HepG2 (cell line): Measurements from ENCODE around the gene ADAM19. TPM values are rescaled to one million over a fixed set of nuclear protein-coding genes. Genes with fewer than 3 reads are reported as not detected.
A peak's percentile ranks its signal among the peaks of the same experiment; 100 is the strongest.

ENCODE experiments used
- ATAC-seq: fragments of 200-7000 bp; cut with Tn5 transposase; 3 replicates; pipeline ENCODE4 v1.9.1; 2020; ENCODE audit warnings: mild to moderate bottlenecking, moderate library complexity
- BruUV-seq: library from RNA; stranded (reverse); fragments of 400-500 nt; replicated peaks from 2 replicates; lab custom pipeline; 2021; lab: Mats Ljungman, UMichigan
- CTCF ChIA-PET: fragments of 300-600 bp; formaldehyde crosslinking; extraction: SDS; loops from one replicate; lab custom pipeline; 2021; ENCODE audit warnings: low total read pairs, inconsistent platforms, low intra/inter-chr PET ratio; lab: Yijun Ruan, JAX
- POLR2A ChIA-PET: fragments of 350-600 bp; sonication (Branson Sonifier 250); formaldehyde crosslinking; loops from one replicate; lab custom pipeline; 2020; ENCODE audit warnings: antibody characterized with exemption, inconsistent platforms; lab: Yijun Ruan, JAX
- DNase-seq: peaks from one replicate; pipeline ENCODE4 v3.0.0-alpha.2; 2015; ENCODE audit warnings: low spot score
- FAIRE-seq: peaks from 3 replicates; lab custom pipeline; 2011; peaks lifted over from hg19 to GRCh38; lab: Jason Lieb, UNC
- H2AFZ ChIP-seq: one replicate; pipeline ENCODE4 v1.6.1; 2011; ENCODE audit warnings: low read length, inconsistent platforms
- H3K27ac ChIP-seq: fragments of 300-600 bp; 3 replicates; pipeline ENCODE4 v1.8.0; 2011; ENCODE audit warnings: mixed run types, mild to moderate bottlenecking, mixed read lengths, low read length, inconsistent platforms; ENCODE audit not compliant: insufficient read depth; ENCODE audit errors: extremely low read length
- H3K27me3 ChIP-seq, 2 experiments: fragments of 200-600 bp in 1 of 2; 2 replicates in 1 of 2; 3 replicates in 1 of 2; pipeline versions ENCODE4 v1.6.0 to v1.8.0; 2011; ENCODE audit warnings: low read length in 2 of 2, mild to moderate bottlenecking in 2 of 2, moderate library complexity in 2 of 2, inconsistent platforms in 1 of 2; ENCODE audit not compliant: insufficient read depth in 2 of 2, control insufficient read depth in 1 of 2
- H3K36me3 ChIP-seq, 2 experiments: fragments of 200-600 bp in 1 of 2; replicated peaks in 1 of 2; 2 replicates in 1 of 2; 3 replicates in 1 of 2; pipeline versions ENCODE4 v1.5.1 to v1.8.0; 2011; ENCODE audit warnings: low read length in 2 of 2, inconsistent platforms in 1 of 2; ENCODE audit not compliant: insufficient read depth in 2 of 2, control insufficient read depth in 1 of 2
- H3K4me1 ChIP-seq: 2 replicates; pipeline ENCODE4 v1.5.1; 2012; ENCODE audit warnings: low read length, inconsistent platforms; ENCODE audit not compliant: insufficient read depth
- H3K4me2 ChIP-seq: 2 replicates; pipeline ENCODE4 v1.6.0; 2011; ENCODE audit warnings: low read depth, low read length, inconsistent platforms
- H3K4me3 ChIP-seq, 3 experiments: fragments of 200-600 bp in 1 of 3; sonication (generic), shearing (Covaris generic) in 1 of 3; replicated peaks in 1 of 3; 2 replicates each; pipeline ENCODE4 v1.5.1; 2011 to 2016; ENCODE audit warnings: low read length in 3 of 3, inconsistent platforms in 2 of 3, low read depth in 2 of 3, mild to moderate bottlenecking in 2 of 3, control low read depth in 1 of 3, mixed read lengths in 1 of 3; ENCODE audit not compliant: insufficient read depth in 1 of 3
- H3K79me2 ChIP-seq: one replicate; pipeline ENCODE4 v1.6.1; 2011; ENCODE audit warnings: low read length, inconsistent platforms; ENCODE audit not compliant: insufficient read depth
- H3K9ac ChIP-seq: 2 replicates; pipeline ENCODE4 v1.6.0; 2011; ENCODE audit warnings: mild to moderate bottlenecking, low read depth, low read length, inconsistent platforms; ENCODE audit not compliant: insufficient read depth
- H3K9me3 ChIP-seq: 2 replicates; pipeline ENCODE4 v1.5.1; 2012; ENCODE audit warnings: mild to moderate bottlenecking, low read length
- H4K20me1 ChIP-seq: 2 replicates; pipeline ENCODE4 v1.6.0; 2011; ENCODE audit warnings: inconsistent platforms, mild to moderate bottlenecking, low read length, moderate library complexity; ENCODE audit not compliant: insufficient read depth
- CEBPB ChIP-seq: IDR thresholded peaks from 2 replicates; pipeline ENCODE4 v1.6.1; 2011; ENCODE audit warnings: low read depth, low read length, improper control_type of control experiment, borderline replicate concordance
- CEBPG ChIP-seq: IDR thresholded peaks from 2 replicates; pipeline ENCODE4 v1.6.1; 2016
- ETV5 ChIP-seq: IDR thresholded peaks from 2 replicates; pipeline ENCODE4 v1.6.1; 2018; ENCODE audit warnings: missing biosample characterization, missing genetic modification reagents, inconsistent platforms, borderline replicate concordance
- MBD4 ChIP-seq: IDR thresholded peaks from 2 replicates; pipeline ENCODE4 v1.6.1; 2012; ENCODE audit warnings: low read length, inconsistent platforms, borderline replicate concordance
- NR2F6 ChIP-seq, 2 experiments: IDR thresholded peaks; 2 replicates each; pipeline ENCODE4 v1.6.1; 2016; ENCODE audit warnings: antibody characterized with exemption in 1 of 2, mild to moderate bottlenecking in 1 of 2
- RARA ChIP-seq: IDR thresholded peaks from 2 replicates; pipeline ENCODE4 v1.6.1; 2016; ENCODE audit warnings: missing genetic modification reagents, missing compliant biosample characterization
- SNAPC4 ChIP-seq: sonication (generic); formaldehyde crosslinking; IDR thresholded peaks from 2 replicates; pipeline ENCODE4 v1.4.0; 2020; ENCODE audit warnings: mild to moderate bottlenecking, missing genetic modification reagents
- ZBTB7A ChIP-seq: sonication (generic); formaldehyde crosslinking; IDR thresholded peaks from 2 replicates; pipeline ENCODE4 v1.8.0; 2022; ENCODE audit warnings: mild to moderate bottlenecking, missing genetic modification reagents
- ZNF17 ChIP-seq: sonication (generic); formaldehyde crosslinking; IDR thresholded peaks from 2 replicates; pipeline ENCODE4 v1.5.0; 2020; ENCODE audit warnings: mild to moderate bottlenecking, missing genetic modification reagents
- WGBS: methylation state at CpG from one replicate; pipeline ENCODE4 v1.1.6; 2017; ENCODE audit warnings: low lambda C conversion rate; 5-methylcytosine and 5-hydroxymethylcytosine counted together
- in situ Hi-C: cut with HindIII; loops from 2 replicates; pipeline ENCODE4 v1.10.0; 2017; ENCODE audit warnings: low pct_unique_long_range_greater_than_20kb; ENCODE audit not compliant: extremely low pct_ligation_motif_present
- intact Hi-C: fragments of 100-400 bp; cut with micrococcal nuclease; formaldehyde crosslinking; loops from one replicate; pipeline ENCODE4 v1.10.0; 2022; ENCODE audit not compliant: unreplicated experiment
- polyA plus RNA-seq, 8 experiments: library from polyadenylated mRNA; depleted of rRNA in 3 of 8; stranded (reverse) in 7 of 8; unstranded in 1 of 8; fragments of >200 nt; fragmentation: Illumina TruSeq in 4 of 8; extraction: Trizol in 4 of 8; gene quantifications; 2 replicates each; pipeline versions ENCODE4 v1.2.1 to v1.2.3, GENCODE V29; 2011 to 2016; ENCODE audit warnings: low read depth in 4 of 8, missing spikeins in 1 of 8, mixed read lengths in 1 of 8; ENCODE audit not compliant: insufficient read depth in 1 of 8
- total RNA-seq, 5 experiments: library from RNA; depleted of rRNA; stranded (reverse); fragments of >200 nt; fragmentation: Illumina TruSeq; extraction: Trizol; gene quantifications; 2 replicates each; pipeline ENCODE4 v1.2.3, GENCODE V29; 2016; ENCODE audit warnings: low read depth in 1 of 5

Gene ADAM19
- total and polyA plus RNA-seq, 2 of the 13 experiments (the other 11 are each of a cell fraction or from before 2014, with no cell fraction given) = 0.38 to 0.74 TPM

GRCh38 chr5:157555037-157555640, 20.4 kb downstream of the ADAM19 start:
- Histone ChIP-seq H3K4me2 (no peak overlapping the region), H3K27me3 (no peaks in the 10 kb centered on the region), H3K36me3 (no peaks in the 10 kb centered on the region)
- TF ChIP-seq SNAPC4 (CRISPR knock-in tag) = no peak
- peak; percentile 75 for TF ChIP-seq CEBPB
- no peak for TF ChIP-seq MBD4
- no peak for TF ChIP-seq NR2F6 (IDR thresholded peaks at IDR 0.05)
- TF ChIP-seq NR2F6 (CRISPR knock-in tag; IDR thresholded peaks at IDR 0.05) = 0 out of 2 replicates have a peak, but pooled peaks have one; percentile 15
- peak; percentile 26; the same call in 1 of the 2 replicates for TF ChIP-seq ETV5 (CRISPR knock-in tag)
- peak; percentile 50; the same call in 1 of the 2 replicates for TF ChIP-seq CEBPG (CRISPR knock-in tag)
- TF ChIP-seq ZNF17 = no peak
- no peak for TF ChIP-seq ZBTB7A (CRISPR knock-in tag)
- TF ChIP-seq RARA (CRISPR knock-in tag) = peak; percentile 26; the same call in 1 of the 2 replicates
- TF ChIP-seq, all 625 proteins: peak for 5
- no peak overlapping the region for H2AFZ ChIP-seq
- CTCF ChIA-PET = no interaction called here
- ATAC-seq (peak; percentile 72), FAIRE-seq (no peak), DNase-seq (no peak)
- WGBS = 1% methylated on average over 4 of the region's 4 CpGs
- intact Hi-C loops = no loop called here
- H3K27ac ChIP-seq = no peak overlapping the region
- no peaks in the 10 kb centered on the region for H3K9me3 ChIP-seq
- POLR2A ChIA-PET = no interaction called here
- no TSS peak for BruUV-seq
- H3K9ac ChIP-seq = no peak overlapping the region
- in situ Hi-C loops = no loop called here
- no peak overlapping the region for H3K4me3 ChIP-seq
- H4K20me1 ChIP-seq = no peaks in the 10 kb centered on the region
- H3K4me1 ChIP-seq = peaks cover 23% of the 10 kb centered on the region
- H3K79me2 ChIP-seq = no peaks in the 10 kb centered on the region
